Head of caudate nucleus (tissue), 42 donors: ENCODE measurements around the gene CACNB4.
"Not testable (repeated sequence)": the region's sequence is repeated elsewhere in the genome, so short reads cannot be mapped to it uniquely, and the experiment has no call there.

Experiments
- DNase-seq, 42 donors: peaks; one replicate each; pipeline versions ENCODE4 v3.0.0 to v3.0.0-alpha.2; 2020 to 2021; ENCODE audit warnings: mixed read lengths in 7 of 42
- intact Hi-C: fragments of 100-400 bp; cut with DNase I; formaldehyde crosslinking; loops from one replicate; pipeline ENCODE4 v1.15.0; 2022

The CACNB4 gene

GRCh38 chr2:151930042-151930441, 168.8 kb downstream of the CACNB4 start:
- intact Hi-C loops, result no loop called here
- no peak for DNase-seq

- intact Hi-C loops, result no loop called here
- DNase-seq, result no peak
Observed at GRCh38 chr2:151928380-151928779, 170.5 kb downstream of the CACNB4 start.

GRCh38 chr2:151927501-151928221, 171.2 kb downstream of the CACNB4 start:
- intact Hi-C loops, result no loop called here

GRCh38 chr2:151922845-151923666, 175.8 kb downstream of the CACNB4 start:
- intact Hi-C loops, result no loop called here
- peak in 28 of 42 donors; percentile 9 to 65 (median 42) for DNase-seq

More at GRCh38 chr2:151927501-151928221, 171.2 kb downstream of the CACNB4 start:
- peak in 41 of 42 donors; percentile 36 to 90 (median 69) for DNase-seq

- intact Hi-C loops, result no loop called here
Observed at GRCh38 chr2:151919786-151920185, 179.1 kb downstream of the CACNB4 start.

DNA sequence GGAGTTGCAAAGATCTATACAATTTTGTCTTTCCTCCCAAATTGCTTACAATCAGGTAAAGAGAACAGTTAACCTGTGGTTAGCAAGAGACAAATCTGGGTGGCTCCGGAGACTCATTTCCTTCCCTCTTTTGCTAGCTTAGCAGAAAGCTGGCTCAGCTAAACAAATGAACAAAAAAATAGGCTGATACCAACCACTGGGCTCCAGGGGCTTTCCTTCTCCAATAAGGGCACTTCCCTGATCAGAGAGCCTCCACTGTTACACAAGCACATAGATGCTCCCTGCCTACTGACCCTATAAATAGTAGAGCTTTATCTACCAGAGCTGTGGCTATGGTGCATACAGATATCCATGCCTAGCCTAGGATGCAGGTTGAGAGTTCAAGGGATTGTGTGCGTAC, 180.5 kb downstream of the CACNB4 start:
- peak in 12 of 42 donors; percentile 9 to 55 (median 28) for DNase-seq
- intact Hi-C loops, result no loop called here

More at GRCh38 chr2:151919786-151920185, 179.1 kb downstream of the CACNB4 start:
- no peak for DNase-seq

- intact Hi-C loops, result no loop called here
- no peak for DNase-seq
Observed at GRCh38 chr2:151916632-151917031, 182.2 kb downstream of the CACNB4 start.

- intact Hi-C loops, DNase-seq: not testable (repeated sequence)
Observed at GRCh38 chr2:151915629-151916025, 183.2 kb downstream of the CACNB4 start.

DNA sequence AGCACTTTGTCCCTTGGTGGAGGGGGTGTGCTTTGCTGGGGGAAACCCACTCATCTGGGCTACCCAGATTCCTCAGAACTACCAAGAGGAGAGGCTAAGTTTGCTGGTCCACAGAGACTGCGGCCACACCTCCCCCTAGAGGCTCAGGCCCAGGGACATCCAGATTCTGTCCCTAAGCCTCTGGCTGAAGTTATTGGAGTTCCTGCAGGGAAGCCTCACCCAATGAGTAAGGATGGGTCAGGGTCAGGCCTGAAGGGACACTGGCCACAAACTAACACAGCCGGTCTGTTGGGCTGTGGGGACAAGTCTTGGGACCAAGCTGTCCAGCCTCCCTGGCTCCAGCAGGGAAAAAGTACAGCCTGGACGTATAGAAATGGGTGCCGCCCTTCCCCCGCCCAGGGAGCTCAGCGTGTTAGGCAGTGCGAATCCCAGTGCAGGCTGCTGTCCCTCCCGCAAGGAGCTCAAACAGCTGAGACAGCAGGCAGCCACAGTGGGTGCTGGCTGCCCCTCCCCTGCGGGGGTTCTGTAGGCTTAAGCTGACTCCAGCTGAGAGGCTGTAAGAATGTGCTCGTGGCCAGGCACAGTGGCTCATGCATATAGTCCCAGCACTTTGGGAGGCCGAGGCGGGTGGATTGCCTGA, 183.7 kb downstream of the CACNB4 start:
- intact Hi-C loops, result no loop called here
- DNase-seq, result peak in 9 of 42 donors; percentile 18 to 43 (median 30)

GRCh38 chr2:151908204-151908882, 190.5 kb downstream of the CACNB4 start:
- intact Hi-C loops, result no loop called here
- peak in 1 of 42 donors; percentile 30 for DNase-seq

GRCh38 chr2:151907286-151908203, 191.3 kb downstream of the CACNB4 start:
- DNase-seq, result no peak
- intact Hi-C loops, result no loop called here

GRCh38 chr2:151906633-151906998, 192.2 kb downstream of the CACNB4 start:
- DNase-seq, result peak in 23 of 42 donors; percentile 19 to 79 (median 46)
- intact Hi-C loops, result no loop called here

DNA sequence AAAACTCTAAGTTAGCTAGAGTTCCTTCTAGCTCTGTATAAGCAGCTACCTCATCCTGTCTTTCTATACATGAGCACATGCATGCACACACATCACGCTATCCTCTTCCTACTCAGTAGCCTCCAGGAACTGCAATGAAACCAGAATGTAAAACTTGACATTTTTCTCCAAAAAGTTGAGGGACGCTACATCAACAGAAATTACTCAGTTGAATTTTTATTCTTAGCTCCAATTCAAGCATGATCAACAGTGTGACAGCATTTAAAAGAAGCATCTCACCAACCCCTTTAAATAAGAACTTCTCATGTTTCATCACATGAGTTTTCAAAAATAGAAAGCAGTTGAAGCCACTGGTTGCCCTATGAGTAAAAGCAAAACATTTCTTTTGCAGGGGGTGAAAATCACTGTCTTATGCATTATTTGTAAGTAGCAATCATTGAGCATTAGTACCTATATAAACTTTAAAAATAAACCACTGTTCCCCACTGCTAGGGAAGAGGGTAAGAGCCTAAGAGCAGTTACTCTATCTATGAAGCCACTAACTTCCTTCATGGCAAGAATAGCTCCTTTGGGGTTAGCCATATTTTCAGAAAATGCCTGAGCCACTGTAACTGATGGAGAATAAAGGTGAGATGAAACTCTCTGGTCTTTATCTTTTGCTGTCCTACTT, 192.7 kb downstream of the CACNB4 start:
- intact Hi-C loops, result no loop called here
- DNase-seq, result no peak

GRCh38 chr2:151904807-151905206, 194.0 kb downstream of the CACNB4 start:
- peak in 1 of 42 donors; percentile 45 for DNase-seq
- intact Hi-C loops, result no loop called here

DNA sequence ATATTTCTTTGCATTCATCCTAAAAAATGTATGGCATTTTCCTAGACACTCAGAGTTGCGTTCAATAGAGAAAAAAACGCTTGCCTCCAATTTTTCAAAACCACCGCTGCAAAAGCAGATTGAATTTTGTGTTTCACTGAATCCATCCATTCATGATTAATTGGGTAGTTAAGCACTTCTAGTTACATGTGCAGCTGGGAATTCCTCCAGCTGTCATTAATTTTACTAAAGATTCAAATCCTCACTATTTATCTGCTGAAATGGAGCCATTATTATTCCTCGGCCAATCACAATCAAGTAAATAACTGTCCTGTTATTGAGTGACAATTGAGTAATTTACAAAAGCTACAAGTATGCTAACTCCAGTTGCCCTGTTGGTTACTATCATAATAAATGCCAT, 194.8 kb downstream of the CACNB4 start:
- no peak for DNase-seq
- intact Hi-C loops, result no loop called here

- intact Hi-C loops, result no loop called here
- no peak for DNase-seq
Observed at GRCh38 chr2:151902829-151903228, 196.0 kb downstream of the CACNB4 start.

DNA sequence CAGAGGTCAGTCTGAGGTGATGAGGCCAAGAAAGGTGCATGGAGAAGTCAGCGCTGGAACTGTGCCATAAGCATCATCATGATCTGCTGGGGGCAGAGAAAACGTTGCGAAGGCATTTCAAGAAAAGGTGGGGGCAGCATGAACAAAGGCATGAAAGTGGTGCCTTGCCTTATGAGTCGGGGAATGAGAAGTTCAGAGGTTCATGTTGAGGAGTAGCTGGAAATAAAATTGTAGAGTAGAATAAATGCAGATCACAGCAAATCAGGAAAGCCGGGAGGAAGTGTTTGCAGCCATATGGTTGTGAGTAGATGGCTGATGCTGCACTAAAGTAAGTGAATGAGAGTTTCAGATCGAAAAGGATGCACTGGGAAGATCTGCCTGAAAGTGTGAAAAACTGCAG, 198.5 kb downstream of the CACNB4 start:
- peak in 26 of 42 donors; percentile 20 to 75 (median 44) for DNase-seq
- intact Hi-C loops, result no loop called here

GRCh38 chr2:151899156-151899555, 199.7 kb downstream of the CACNB4 start:
- no peak for DNase-seq
- intact Hi-C loops, result no loop called here
